Measurements from ENCODE around the gene DKK3.

DKK3 gene

DNA sequence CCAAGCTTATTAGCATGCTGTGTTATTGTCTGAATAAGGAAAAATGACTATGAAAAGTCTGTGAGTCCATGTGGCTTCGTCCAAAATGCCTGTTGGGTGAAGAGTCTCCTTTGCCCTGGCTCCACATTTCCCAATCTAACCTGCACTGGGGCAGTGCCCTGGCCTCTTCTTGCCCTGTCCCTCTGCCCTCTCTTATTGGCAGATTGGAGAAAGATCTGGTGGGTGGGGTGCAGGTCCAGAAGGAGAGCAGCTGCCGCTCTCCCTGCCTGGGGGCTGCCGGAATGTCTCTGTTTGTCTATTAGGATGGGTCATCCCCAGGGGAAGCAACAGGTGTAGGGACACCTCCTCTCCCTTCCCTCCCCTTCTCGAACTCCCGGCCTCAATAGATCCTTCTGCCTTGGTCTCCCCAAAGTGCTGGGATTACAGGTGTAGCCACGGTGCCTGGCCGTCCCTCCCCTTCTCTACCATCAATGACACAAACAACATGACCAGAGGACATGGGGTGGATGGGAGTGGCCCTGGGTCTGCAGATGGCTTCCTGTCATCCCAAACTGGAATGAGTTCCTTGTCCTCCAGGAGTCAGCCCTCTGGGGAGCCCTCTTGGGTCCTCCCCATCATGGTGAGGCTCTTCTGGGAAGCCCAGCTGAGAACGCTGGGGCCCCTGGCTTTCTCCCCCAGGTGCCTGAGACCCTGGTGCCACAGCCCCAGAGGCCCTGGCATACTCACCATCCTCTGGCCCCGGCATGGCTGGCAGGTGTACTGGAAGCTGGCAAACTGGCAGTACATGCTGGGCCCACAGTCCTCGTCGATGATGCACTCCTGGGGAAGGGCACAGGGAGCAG lies 40.5 kb downstream of the DKK3 start:
- H3K36me3 ChIP-seq (ENCODE audit: control insufficient read depth, insufficient read depth, low read length), result no peaks in the 10 kb centered on the region
- H3K4me3 ChIP-seq (replicated peaks; ENCODE audit: low read depth, low read length), result no peak overlapping the region
- DNase-seq (ENCODE audit: extremely low read depth, insufficient read length), result no peak
- TF ChIP-seq, protein P1, sequence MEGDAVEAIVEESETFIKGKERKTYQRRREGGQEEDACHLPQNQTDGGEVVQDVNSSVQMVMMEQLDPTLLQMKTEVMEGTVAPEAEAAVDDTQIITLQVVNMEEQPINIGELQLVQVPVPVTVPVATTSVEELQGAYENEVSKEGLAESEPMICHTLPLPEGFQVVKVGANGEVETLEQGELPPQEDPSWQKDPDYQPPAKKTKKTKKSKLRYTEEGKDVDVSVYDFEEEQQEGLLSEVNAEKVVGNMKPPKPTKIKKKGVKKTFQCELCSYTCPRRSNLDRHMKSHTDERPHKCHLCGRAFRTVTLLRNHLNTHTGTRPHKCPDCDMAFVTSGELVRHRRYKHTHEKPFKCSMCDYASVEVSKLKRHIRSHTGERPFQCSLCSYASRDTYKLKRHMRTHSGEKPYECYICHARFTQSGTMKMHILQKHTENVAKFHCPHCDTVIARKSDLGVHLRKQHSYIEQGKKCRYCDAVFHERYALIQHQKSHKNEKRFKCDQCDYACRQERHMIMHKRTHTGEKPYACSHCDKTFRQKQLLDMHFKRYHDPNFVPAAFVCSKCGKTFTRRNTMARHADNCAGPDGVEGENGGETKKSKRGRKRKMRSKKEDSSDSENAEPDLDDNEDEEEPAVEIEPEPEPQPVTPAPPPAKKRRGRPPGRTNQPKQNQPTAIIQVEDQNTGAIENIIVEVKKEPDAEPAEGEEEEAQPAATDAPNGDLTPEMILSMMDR (IDR thresholded peaks at IDR 0.05; ENCODE audit: insufficient read depth, low read length, poor library complexity, severe bottlenecking), result no peak
- H3K27me3 ChIP-seq (replicated peaks; ENCODE audit: control insufficient read depth, insufficient read depth, low read length), result peaks cover under 1% of the 10 kb centered on the region

DNA sequence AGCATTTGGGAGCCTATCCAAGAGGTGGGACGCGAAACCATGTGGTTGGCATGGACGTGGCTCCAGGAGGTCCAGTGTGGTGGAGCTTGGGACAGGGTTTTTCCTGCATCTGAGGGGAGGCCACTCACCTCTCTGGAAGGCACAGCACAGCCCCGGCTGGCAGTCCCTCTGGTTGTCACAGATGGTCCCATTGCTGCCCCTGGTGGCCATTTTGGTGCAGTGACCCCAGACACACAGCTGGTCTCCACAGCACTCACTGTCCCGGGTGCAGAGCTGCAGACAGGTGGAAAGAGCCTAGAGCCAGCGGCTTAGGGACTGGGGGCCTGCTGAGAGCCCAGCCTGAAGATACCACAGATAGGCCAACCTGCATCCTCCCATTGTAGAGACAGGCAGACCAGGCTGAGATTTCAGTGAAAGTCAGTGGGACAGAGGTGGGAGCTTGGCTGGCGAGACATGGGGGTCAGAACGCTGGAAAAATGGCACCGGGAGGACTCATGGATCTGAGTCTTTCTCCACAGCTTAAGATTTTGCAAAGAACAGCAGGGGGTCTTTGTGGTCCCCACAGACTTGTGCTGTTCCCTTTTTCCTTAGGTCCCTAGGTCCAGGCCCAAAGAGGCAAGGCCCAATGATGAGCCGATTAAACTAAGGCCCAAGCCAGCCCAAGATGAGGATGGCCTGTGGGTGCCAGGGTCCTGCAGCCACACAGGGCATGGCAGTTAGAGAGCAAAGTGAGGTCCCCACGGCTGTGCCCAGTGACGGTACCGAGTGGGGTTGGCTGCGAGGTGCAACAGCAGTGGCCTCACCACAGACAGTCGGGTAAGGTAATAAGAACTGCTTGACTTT lies 41.4 kb downstream of the DKK3 start:
- Histone ChIP-seq H3K27me3 (replicated peaks; ENCODE audit: control insufficient read depth, insufficient read depth, low read length) (no peaks in the 10 kb centered on the region; the same call in none of the 2 replicates), H3K4me3 (replicated peaks; ENCODE audit: low read depth, low read length) (no peak overlapping the region), H3K36me3 (ENCODE audit: control insufficient read depth, insufficient read depth, low read length) (no peaks in the 10 kb centered on the region)
- TF ChIP-seq, protein P1 (IDR thresholded peaks at IDR 0.05; ENCODE audit: insufficient read depth, low read length, poor library complexity, severe bottlenecking), result peak; percentile 89
- peak; percentile 39 for DNase-seq (ENCODE audit: extremely low read depth, insufficient read length)

DNA sequence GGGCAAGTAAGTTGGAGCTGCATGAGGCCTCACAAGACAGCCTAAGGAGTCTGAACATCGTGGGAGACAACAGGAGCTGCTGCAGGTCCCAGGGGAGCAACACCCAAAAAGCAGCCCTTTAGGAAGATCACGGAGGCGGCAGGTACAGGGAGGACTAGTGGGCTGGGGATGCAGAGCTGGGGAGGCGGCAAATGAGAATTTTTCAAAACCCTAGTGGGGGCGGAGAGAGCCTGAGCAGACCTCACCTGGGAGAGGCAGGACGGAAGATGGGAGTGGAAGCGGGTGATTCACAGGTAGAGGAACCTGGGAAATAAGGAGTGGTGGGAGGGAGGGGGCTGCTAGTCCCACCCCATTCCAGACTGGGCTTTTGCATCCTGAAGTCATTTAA lies 42.1 kb downstream of the DKK3 start:
- TF ChIP-seq, protein P1 (IDR thresholded peaks at IDR 0.05; ENCODE audit: insufficient read depth, low read length, poor library complexity, severe bottlenecking), result no peak
- Histone ChIP-seq H3K4me3 (replicated peaks; ENCODE audit: low read depth, low read length) (no peak overlapping the region), H3K36me3 (ENCODE audit: control insufficient read depth, insufficient read depth, low read length) (no peaks in the 10 kb centered on the region), H3K27me3 (replicated peaks; ENCODE audit: control insufficient read depth, insufficient read depth, low read length) (no peaks in the 10 kb centered on the region; the same call in none of the 2 replicates)
- DNase-seq (ENCODE audit: extremely low read depth, insufficient read length), result no peak

DNA sequence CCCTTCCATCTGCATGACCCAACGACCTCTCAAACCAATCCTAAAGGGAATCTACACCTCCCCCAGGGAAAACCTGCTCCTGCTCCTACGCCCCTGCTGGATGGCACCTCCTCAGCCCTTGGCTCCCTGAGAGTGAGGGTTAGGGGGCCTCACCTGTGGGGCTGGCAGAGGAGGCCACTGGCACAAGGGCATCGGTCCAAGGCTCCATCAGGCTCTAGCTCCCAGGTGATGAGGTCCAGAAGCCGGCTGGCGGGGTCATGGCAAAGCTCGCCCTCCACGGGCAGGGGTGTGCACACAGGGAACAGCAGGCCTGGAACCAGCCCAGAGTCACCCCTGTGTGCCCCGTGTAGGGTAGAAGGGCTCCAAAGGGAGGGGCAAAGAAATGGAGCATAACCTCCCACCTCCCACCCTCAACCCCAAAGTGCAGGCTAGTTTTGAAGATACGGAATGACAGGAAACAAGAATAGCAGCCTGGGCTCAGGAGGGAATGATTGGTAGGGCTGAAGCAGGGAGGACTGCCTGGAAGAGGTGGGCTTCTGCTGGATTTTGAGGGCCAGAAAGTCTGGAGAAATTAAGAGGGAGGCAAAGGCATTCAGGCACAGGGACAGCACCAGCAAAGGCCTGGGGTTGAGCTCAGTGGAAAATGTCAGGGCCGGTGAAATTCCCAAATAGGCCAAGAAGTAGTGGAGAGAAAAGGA lies 42.6 kb downstream of the DKK3 start:
- no peaks in the 10 kb centered on the region; the same call in none of the 2 replicates for H3K27me3 ChIP-seq (replicated peaks; ENCODE audit: control insufficient read depth, insufficient read depth, low read length)
- TF ChIP-seq, protein P1 (IDR thresholded peaks at IDR 0.05; ENCODE audit: insufficient read depth, low read length, poor library complexity, severe bottlenecking), result no peak
- DNase-seq (ENCODE audit: extremely low read depth, insufficient read length), result no peak
- H3K36me3 ChIP-seq (ENCODE audit: control insufficient read depth, insufficient read depth, low read length), result no peaks in the 10 kb centered on the region
- H3K4me3 ChIP-seq (replicated peaks; ENCODE audit: low read depth, low read length), result no peak overlapping the region

DNA sequence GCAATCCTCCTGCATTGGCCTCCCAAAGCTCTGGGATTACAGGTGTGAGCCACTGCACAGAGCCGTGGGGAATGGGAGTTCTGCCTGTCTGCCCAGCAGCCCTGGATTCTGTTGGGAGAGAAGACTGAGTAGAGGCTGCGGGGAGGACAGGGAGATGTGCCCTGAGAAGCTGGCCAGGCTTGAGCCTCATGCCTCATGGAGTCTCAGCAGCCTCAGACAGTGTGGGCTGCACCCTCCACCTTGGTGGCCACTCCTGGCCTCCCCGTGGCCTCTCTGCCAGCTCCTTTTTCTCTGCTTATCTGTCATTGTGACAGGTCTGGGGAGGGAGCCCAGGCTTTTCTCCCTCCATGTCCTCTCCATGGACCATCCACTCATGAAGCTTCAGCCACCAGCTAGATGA lies 43.2 kb downstream of the DKK3 start:
- DNase-seq (ENCODE audit: extremely low read depth, insufficient read length), result no peak

More for the DNA sequence above, 43.2 kb downstream of the DKK3 start:
- TF ChIP-seq, protein P1 (IDR thresholded peaks at IDR 0.05; ENCODE audit: insufficient read depth, low read length, poor library complexity, severe bottlenecking), result no peak
- H3K36me3 ChIP-seq (ENCODE audit: control insufficient read depth, insufficient read depth, low read length), result no peaks in the 10 kb centered on the region
- no peaks in the 10 kb centered on the region; the same call in none of the 2 replicates for H3K27me3 ChIP-seq (replicated peaks; ENCODE audit: control insufficient read depth, insufficient read depth, low read length)
- no peak overlapping the region for H3K4me3 ChIP-seq (replicated peaks; ENCODE audit: low read depth, low read length)

All from GM06990 (cell line).